T-cell (primary cell): Measurements from ENCODE around the gene CMAS. TPM values are rescaled to one million over a fixed set of nuclear protein-coding genes. Genes with fewer than 3 reads are reported as not detected.

Experiments
- ATAC-seq, 4 experiments: fragments of 200-7000 bp in 3 of 4; fragments of 150-1000 bp in 1 of 4; cut with Tn5 transposase; replicated peaks in 1 of 4; 1 replicate in 3 of 4; 2 replicates in 1 of 4; pipeline ENCODE4 v1.10.0; 2021; ENCODE audit warnings: moderate library complexity in 3 of 4, mild to moderate bottlenecking in 2 of 4, moderate number of reproducible peaks in 1 of 4
- CTCF ChIA-PET, 2 donors: fragments of 300-600 bp; sonication (Branson Sonifier 250); formaldehyde crosslinking; loops; one replicate each; lab custom pipeline; 2022; ENCODE audit warnings: antibody characterized with exemption in 2 of 2; lab: Charles Lee
- POLR2A ChIA-PET, 2 donors: fragments of 300-600 bp; sonication (Branson Sonifier 250); formaldehyde crosslinking; loops; one replicate each; lab custom pipeline; 2022; ENCODE audit warnings: antibody characterized with exemption in 2 of 2; lab: Charles Lee
- DNase-seq, 35 experiments: peaks; one replicate each; pipeline versions ENCODE4 v3.0.0 to v3.0.0-alpha.2; 2013 to 2023
- H3K27ac ChIP-seq: one replicate; pipeline ENCODE4 v1.5.1; 2013; ENCODE audit warnings: low read length
- H3K27me3 ChIP-seq, 2 experiments: replicated peaks in 1 of 2; 1 replicate in 1 of 2; 2 replicates in 1 of 2; pipeline versions ENCODE4 v1.6.1 to v1.7.0; 2013; ENCODE audit warnings: low read length in 1 of 2, mixed read lengths in 1 of 2; ENCODE audit not compliant: control insufficient read depth in 2 of 2, insufficient read depth in 2 of 2; ENCODE audit errors: extremely low read depth in 1 of 2
- H3K36me3 ChIP-seq, 2 donors: 1 replicate in 1 of 2; 2 replicates in 1 of 2; pipeline versions ENCODE4 v1.6.1 to v1.7.0; 2013; ENCODE audit warnings: low read length in 1 of 2; ENCODE audit not compliant: control insufficient read depth in 2 of 2, insufficient read depth in 1 of 2; ENCODE audit errors: extremely low read depth in 1 of 2
- H3K4me1 ChIP-seq, 2 experiments: 1 replicate in 1 of 2; 2 replicates in 1 of 2; pipeline versions ENCODE4 v1.6.1 to v1.7.0; 2013; ENCODE audit warnings: low read length in 2 of 2, mixed read lengths in 1 of 2; ENCODE audit not compliant: insufficient read depth in 2 of 2, control insufficient read depth in 1 of 2; ENCODE audit errors: extremely low read depth in 1 of 2
- H3K4me3 ChIP-seq, 2 donors: 1 replicate in 1 of 2; 2 replicates in 1 of 2; pipeline versions ENCODE4 v1.5.1 to v1.7.0; 2013; ENCODE audit warnings: mild to moderate bottlenecking in 2 of 2, low read length in 1 of 2, moderate library complexity in 1 of 2; ENCODE audit not compliant: control insufficient read depth in 1 of 2; ENCODE audit errors: extremely low read depth in 1 of 2
- H3K9me3 ChIP-seq: 2 replicates; pipeline ENCODE4 v1.7.0; 2013
- H3K27ac Mint-ChIP-seq, 2 donors: one replicate each; pipeline ENCODE4 v1.8.0; 2020 to 2021; ENCODE audit warnings: mild to moderate bottlenecking in 2 of 2, mixed read lengths in 2 of 2
- H3K27me3 Mint-ChIP-seq, 2 donors: one replicate each; pipeline ENCODE4 v1.8.0; 2021 to 2022; ENCODE audit warnings: mixed read lengths in 2 of 2
- H3K36me3 Mint-ChIP-seq: one replicate; pipeline ENCODE4 v1.8.0; 2021; ENCODE audit warnings: mixed read lengths
- H3K4me1 Mint-ChIP-seq, 3 donors: one replicate each; pipeline ENCODE4 v1.8.0; 2020 to 2022; ENCODE audit warnings: mixed read lengths in 3 of 3, mild to moderate bottlenecking in 1 of 3
- H3K4me3 Mint-ChIP-seq, 3 donors: one replicate each; pipeline ENCODE4 v1.8.0; 2020 to 2022; ENCODE audit warnings: mild to moderate bottlenecking in 3 of 3, mixed read lengths in 3 of 3, moderate library complexity in 3 of 3
- H3K9me3 Mint-ChIP-seq, 3 donors: one replicate each; pipeline ENCODE4 v1.8.0; 2020 to 2022; ENCODE audit warnings: mixed read lengths in 3 of 3
- WGBS: methylation state at CpG from one replicate; pipeline ENCODE4 v1.1.5; 2013; ENCODE audit warnings: missing lambda C conversion rate; ENCODE audit not compliant: insufficient coverage; 5-methylcytosine and 5-hydroxymethylcytosine counted together
- total RNA-seq, 35 experiments: library from RNA in 6 of 35; stranded (reverse) in 6 of 35; fragments of 120-200 nt in 1 of 35; gene quantifications; one replicate each; pipeline versions ENCODE4 v1.2.1 to v1.2.4 and lab custom pipeline; 2013 to 2026

Gene CMAS
- total RNA-seq, 5 donors from 2014 or later (not counting 1 experiment from before 2014, with no cell fraction given), result 10.4 to 22.2 (median 18.5) TPM

DNA sequence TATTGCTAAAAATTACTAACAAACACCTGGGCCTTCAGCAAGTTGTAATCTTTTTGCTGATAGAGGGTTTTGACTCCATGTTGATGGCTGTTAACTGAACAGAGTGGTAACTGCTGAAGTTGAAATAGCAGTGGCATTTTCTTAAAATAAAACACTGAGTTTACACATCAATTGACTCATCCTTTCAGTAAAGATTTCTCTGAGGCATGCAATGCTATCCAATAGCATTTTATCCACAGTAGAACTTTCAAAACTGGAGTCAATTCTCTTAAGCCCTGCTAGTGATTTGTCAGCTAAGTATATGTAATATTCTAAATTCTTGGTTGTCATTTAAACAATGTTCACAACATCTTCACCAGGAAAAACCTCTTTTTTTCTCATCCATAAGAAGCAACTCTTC lies 59.5 kb downstream of the CMAS start:
- peaks cover 0 to 2% (median 0%) of the 10 kb centered on the region in 3 donors for H3K9me3 Mint-ChIP-seq
- Histone ChIP-seq H3K27ac (no peak overlapping the region), H3K27me3 (peaks cover 0 to 11% of the 10 kb centered on the region in 2 experiments), H3K4me3 (no peak overlapping the region), H3K9me3 (no peaks in the 10 kb centered on the region), H3K4me1 (peaks cover 2 to 16% of the 10 kb centered on the region in 2 experiments), H3K36me3 (no peaks in the 10 kb centered on the region)
- H3K27ac Mint-ChIP-seq, result no peak overlapping the region
- H3K4me3 Mint-ChIP-seq, result no peak overlapping the region
- ChIA-PET POLR2A (no interaction called here), CTCF (no interaction called here)
- DNase-seq (no peak), ATAC-seq (no peak)
- H3K36me3 Mint-ChIP-seq, result no peaks in the 10 kb centered on the region
- H3K27me3 Mint-ChIP-seq, result no peaks in the 10 kb centered on the region
- peaks cover 18 to 36% (median 31%) of the 10 kb centered on the region in 3 donors for H3K4me1 Mint-ChIP-seq

- ChIA-PET POLR2A (no interaction called here), CTCF (interaction anchor here in 1 of 2 donors (0.8 kb wide), 1 partner anchor 63 kb away, joined by 3 read pairs; no protein-coding TSS in a partner anchor)
- Histone ChIP-seq H3K4me3 (no peak overlapping the region), H3K36me3 (no peaks in the 10 kb centered on the region), H3K27me3 (no peaks in the 10 kb centered on the region), H3K27ac (peak overlapping the region; percentile 13), H3K4me1 (no peaks in the 10 kb centered on the region), H3K9me3 (no peaks in the 10 kb centered on the region)
- no CpG with 5 or more reads among the region's 3 CpGs for WGBS
- DNase-seq, result peak in 1 of 35 experiments; percentile 7
- Mint-ChIP-seq H3K4me3 (peak overlapping the region in 1 of 3 donors; percentile 15), H3K27me3 (no peaks in the 10 kb centered on the region), H3K36me3 (no peaks in the 10 kb centered on the region), H3K4me1 (peaks cover 20 to 22% (median 20%) of the 10 kb centered on the region in 3 donors), H3K27ac (peak overlapping the region; percentile 68 to 77), H3K9me3 (peaks cover 0 to 2% (median 0%) of the 10 kb centered on the region in 3 donors)
- peak; percentile 34 to 60 (median 44) for ATAC-seq
These were observed 64.2 kb downstream of the CMAS start for GRCh38 chr12:22110176-22110575.

Other genes starting within 250 kb of the CMAS start
- gene ABCC9, start 104.8 kb upstream of the CMAS start, total RNA-seq, result under 1 TPM in 3 of 5 donors, not detected in 2; 0.06 to 0.10 (median 0.09) TPM